K562 (cell line): Measurements from ENCODE around the gene ADAM19.

Source experiments
- BHLHE40 ChIP-seq: IDR thresholded peaks from 2 replicates; pipeline ENCODE4 v1.6.1; 2011; ENCODE audit warnings: low read length, improper control_type of control experiment
- CEBPB ChIP-seq: fragments of 450-650 bp; IDR thresholded peaks from 2 replicates; pipeline ENCODE4 v1.6.1; 2016; ENCODE audit warnings: missing genetic modification characterization, missing compliant biosample characterization
- CTCF ChIP-seq, 3 experiments: IDR thresholded peaks in 2 of 3; conservative IDR thresholded peaks in 1 of 3; 2 replicates each; pipeline ENCODE4 v1.5.1; 2011 to 2012; ENCODE audit warnings: low read length in 3 of 3, mild to moderate bottlenecking in 3 of 3, control low read depth in 2 of 3, improper control_type of control experiment in 1 of 3, inconsistent platforms in 1 of 3, low read depth in 1 of 3, mixed read lengths in 1 of 3, moderate library complexity in 1 of 3; ENCODE audit not compliant: insufficient read depth in 2 of 3
- MAZ ChIP-seq, 2 experiments: fragments of 450-650 bp in 1 of 2; sonication (generic) in 1 of 2; formaldehyde crosslinking; IDR thresholded peaks in 1 of 2; conservative IDR thresholded peaks in 1 of 2; 2 replicates each; pipeline versions ENCODE4 v1.4.0 to v1.5.0; 2020; ENCODE audit warnings: mild to moderate bottlenecking in 1 of 2, missing genetic modification reagents in 1 of 2
- STAT5B ChIP-seq: fragments of 250-450 bp; sonication (Bioruptor Pico); IDR thresholded peaks from 2 replicates; pipeline ENCODE4 v1.8.0; 2021; ENCODE audit warnings: mild to moderate bottlenecking, inconsistent platforms
- ZKSCAN1 ChIP-seq: fragments of 150-350 bp; IDR thresholded peaks from 2 replicates; pipeline ENCODE4 v1.6.1; 2016; ENCODE audit warnings: low read depth, low read length
- ZNF449 ChIP-seq: fragments of 250-450 bp; sonication (Bioruptor Pico); IDR thresholded peaks from 2 replicates; pipeline ENCODE4 v1.8.0; 2022; ENCODE audit warnings: moderate library complexity, mild to moderate bottlenecking, inconsistent platforms

GRCh38 chr5:157481265-157481664 is 94.3 kb downstream of the ADAM19 start:
- TF ChIP-seq ZKSCAN1 (no peak), MAZ (CRISPR knock-in tag; conservative IDR thresholded peaks at IDR 0.05 in 1 of 2, IDR thresholded peaks at IDR 0.05 in 1 of 2) (no peak), CTCF (IDR thresholded peaks at IDR 0.05 in 2 of 3, conservative IDR thresholded peaks at IDR 0.05 in 1 of 3; ENCODE audit: insufficient read depth in 2 of 3, low read depth in 1 of 3, low read length in 3 of 3) (no peak), BHLHE40 (no peak), CEBPB (no peak), STAT5B (no peak), ZNF449 (CRISPR knock-in tag) (no peak)
